DND-41 (cell line): ENCODE measurements around the gene LINC00237.

Experiments
- ATAC-seq: fragments of 200-7000 bp; cut with Tn5 transposase; 3 replicates; pipeline ENCODE4 v1.9.1; 2021; ENCODE audit warnings: low read depth; ENCODE audit not compliant: insufficient read depth
- DNase-seq: peaks from one replicate; pipeline ENCODE4 v3.0.0-alpha.2; 2020
- H2AFZ ChIP-seq: 2 replicates; pipeline ENCODE4 v1.6.0; 2012; ENCODE audit warnings: low read depth, low read length
- H3K27ac ChIP-seq: 2 replicates; pipeline ENCODE4 v1.5.1; 2012; ENCODE audit warnings: low read length, inconsistent platforms
- H3K27me3 ChIP-seq: fragments of 200-600 bp; sonication (generic); 2 replicates; pipeline ENCODE4 v1.6.0; 2012; ENCODE audit warnings: low read length, mild to moderate bottlenecking, inconsistent platforms; ENCODE audit not compliant: insufficient read depth, poor library complexity
- H3K36me3 ChIP-seq: 2 replicates; pipeline ENCODE4 v1.5.1; 2012; ENCODE audit warnings: low read length, inconsistent platforms; ENCODE audit not compliant: insufficient read depth
- H3K4me1 ChIP-seq: 2 replicates; pipeline ENCODE4 v1.5.1; 2012; ENCODE audit warnings: mild to moderate bottlenecking, low read length; ENCODE audit not compliant: insufficient read depth
- H3K4me2 ChIP-seq: 2 replicates; pipeline ENCODE4 v1.6.0; 2012; ENCODE audit warnings: mild to moderate bottlenecking, moderate library complexity, low read length, inconsistent platforms; ENCODE audit not compliant: insufficient read depth
- H3K4me3 ChIP-seq, 2 experiments: fragments of 200-600 bp in 1 of 2; shearing (Covaris generic) in 1 of 2; 2 replicates each; pipeline ENCODE4 v1.5.1; 2012 to 2016; ENCODE audit warnings: inconsistent platforms in 2 of 2, low read length in 2 of 2, mild to moderate bottlenecking in 2 of 2, low read depth in 1 of 2, moderate library complexity in 1 of 2
- H3K79me2 ChIP-seq: 2 replicates; pipeline ENCODE4 v1.6.0; 2012; ENCODE audit warnings: low read length, inconsistent platforms; ENCODE audit not compliant: insufficient read depth
- H3K9ac ChIP-seq: 2 replicates; pipeline ENCODE4 v1.6.0; 2012; ENCODE audit warnings: low read depth, mild to moderate bottlenecking, inconsistent platforms, low read length, moderate library complexity
- H3K9me3 ChIP-seq: 2 replicates; pipeline ENCODE4 v1.5.1; 2012; ENCODE audit warnings: low read length, moderate library complexity, mild to moderate bottlenecking, inconsistent platforms; ENCODE audit not compliant: insufficient read depth, severe bottlenecking
- H4K20me1 ChIP-seq: 2 replicates; pipeline ENCODE4 v1.6.0; 2012; ENCODE audit warnings: low read length; ENCODE audit not compliant: insufficient read depth
- EZH2 ChIP-seq: IDR thresholded peaks from 3 replicates; pipeline ENCODE4 v1.6.1; 2012; ENCODE audit warnings: borderline replicate concordance, low read depth, mild to moderate bottlenecking, moderate library complexity, low read length, inconsistent platforms; ENCODE audit not compliant: severe bottlenecking
- TF ChIP-seq, protein P1 (sequence below): IDR thresholded peaks from 2 replicates; pipeline ENCODE4 v1.5.1; 2012; ENCODE audit warnings: borderline replicate concordance, low read length, moderate library complexity, mild to moderate bottlenecking; ENCODE audit not compliant: poor library complexity, severe bottlenecking; ENCODE audit errors: extremely low read depth

Gene LINC00237

DNA sequence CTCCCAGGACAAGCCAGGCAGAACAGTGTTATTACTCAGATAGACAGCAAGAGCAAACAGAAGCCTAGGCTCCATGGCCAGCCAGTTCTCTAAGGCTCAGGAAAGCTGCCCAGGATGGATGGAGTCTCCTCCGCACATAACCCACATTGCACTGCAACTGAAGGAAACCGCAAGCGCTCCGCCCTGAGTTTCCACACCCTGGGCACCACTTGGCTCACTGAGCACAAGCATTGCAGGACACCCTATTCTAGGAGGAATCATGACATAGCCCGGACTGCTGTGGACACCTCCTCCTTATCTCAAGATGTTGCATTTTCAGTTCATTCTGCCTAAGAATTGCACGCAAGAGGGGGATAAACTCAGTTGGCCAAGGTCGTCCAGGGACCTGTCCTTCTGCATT is 42.9 kb downstream of the LINC00237 start:
- no peak overlapping the region for H3K9ac ChIP-seq
- ATAC-seq (no peak), DNase-seq (no peak)
- H2AFZ ChIP-seq: no peak overlapping the region
- H3K79me2 ChIP-seq: no peaks in the 10 kb centered on the region
- no peaks in the 10 kb centered on the region for H3K4me1 ChIP-seq
- no peak overlapping the region for H3K4me3 ChIP-seq
- TF ChIP-seq, protein P1, sequence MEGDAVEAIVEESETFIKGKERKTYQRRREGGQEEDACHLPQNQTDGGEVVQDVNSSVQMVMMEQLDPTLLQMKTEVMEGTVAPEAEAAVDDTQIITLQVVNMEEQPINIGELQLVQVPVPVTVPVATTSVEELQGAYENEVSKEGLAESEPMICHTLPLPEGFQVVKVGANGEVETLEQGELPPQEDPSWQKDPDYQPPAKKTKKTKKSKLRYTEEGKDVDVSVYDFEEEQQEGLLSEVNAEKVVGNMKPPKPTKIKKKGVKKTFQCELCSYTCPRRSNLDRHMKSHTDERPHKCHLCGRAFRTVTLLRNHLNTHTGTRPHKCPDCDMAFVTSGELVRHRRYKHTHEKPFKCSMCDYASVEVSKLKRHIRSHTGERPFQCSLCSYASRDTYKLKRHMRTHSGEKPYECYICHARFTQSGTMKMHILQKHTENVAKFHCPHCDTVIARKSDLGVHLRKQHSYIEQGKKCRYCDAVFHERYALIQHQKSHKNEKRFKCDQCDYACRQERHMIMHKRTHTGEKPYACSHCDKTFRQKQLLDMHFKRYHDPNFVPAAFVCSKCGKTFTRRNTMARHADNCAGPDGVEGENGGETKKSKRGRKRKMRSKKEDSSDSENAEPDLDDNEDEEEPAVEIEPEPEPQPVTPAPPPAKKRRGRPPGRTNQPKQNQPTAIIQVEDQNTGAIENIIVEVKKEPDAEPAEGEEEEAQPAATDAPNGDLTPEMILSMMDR: no peak
- no peak for TF ChIP-seq EZH2
- no peaks in the 10 kb centered on the region for H4K20me1 ChIP-seq
- H3K36me3 ChIP-seq: no peaks in the 10 kb centered on the region
- H3K27me3 ChIP-seq: peaks cover 4% of the 10 kb centered on the region
- H3K9me3 ChIP-seq: no peaks in the 10 kb centered on the region
- no peak overlapping the region for H3K4me2 ChIP-seq
- H3K27ac ChIP-seq: no peak overlapping the region

DNA sequence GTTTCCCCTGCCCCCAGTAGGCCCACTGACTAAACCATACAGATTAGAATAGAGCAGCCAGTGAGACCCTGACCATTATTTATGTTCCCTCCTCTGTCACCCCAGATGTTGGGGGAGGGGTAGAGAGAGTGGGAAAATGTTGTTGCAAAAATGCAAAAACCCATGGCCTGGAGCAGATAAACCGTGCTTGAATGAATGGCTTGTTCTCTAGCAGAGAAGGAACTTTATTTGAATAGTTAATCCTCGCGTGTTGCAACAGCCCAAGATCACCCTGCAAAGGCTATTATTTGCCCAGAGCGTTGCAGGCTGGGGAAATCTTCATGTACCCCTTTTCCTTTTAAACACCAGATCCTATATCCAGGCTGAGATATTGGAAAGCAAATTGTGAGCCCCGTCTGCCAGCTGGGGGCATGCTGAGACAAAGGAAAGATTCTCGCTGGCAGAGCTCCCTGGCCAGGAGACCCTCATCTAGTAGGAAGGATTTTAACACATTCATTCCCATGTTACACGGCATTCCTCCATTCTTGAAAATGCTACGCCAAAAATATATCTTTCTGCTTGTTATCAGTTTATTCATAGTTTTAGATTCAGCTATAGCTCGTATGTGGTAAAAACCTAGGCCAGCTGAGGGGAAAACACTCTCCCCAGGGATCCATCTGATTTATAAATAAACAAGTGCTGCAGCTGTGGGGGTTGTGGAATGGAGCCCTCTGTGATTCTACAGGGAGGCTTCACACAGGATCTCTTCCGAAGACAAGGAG is 53.0 kb downstream of the LINC00237 start:
- no peak overlapping the region for H3K9ac ChIP-seq
- no peaks in the 10 kb centered on the region for H3K79me2 ChIP-seq
- H3K36me3 ChIP-seq: no peaks in the 10 kb centered on the region
- peaks cover 3% of the 10 kb centered on the region for H3K27me3 ChIP-seq
- DNase-seq: no peak
- H3K4me1 ChIP-seq: no peaks in the 10 kb centered on the region
- ATAC-seq: no peak
- H3K27ac ChIP-seq: no peak overlapping the region
- TF ChIP-seq, protein P1: peak; percentile 15
- TF ChIP-seq EZH2: no peak
- H3K9me3 ChIP-seq: no peaks in the 10 kb centered on the region
- no peak overlapping the region for H2AFZ ChIP-seq
- H4K20me1 ChIP-seq: no peaks in the 10 kb centered on the region
- no peak overlapping the region for H3K4me3 ChIP-seq
- no peak overlapping the region for H3K4me2 ChIP-seq

DNA sequence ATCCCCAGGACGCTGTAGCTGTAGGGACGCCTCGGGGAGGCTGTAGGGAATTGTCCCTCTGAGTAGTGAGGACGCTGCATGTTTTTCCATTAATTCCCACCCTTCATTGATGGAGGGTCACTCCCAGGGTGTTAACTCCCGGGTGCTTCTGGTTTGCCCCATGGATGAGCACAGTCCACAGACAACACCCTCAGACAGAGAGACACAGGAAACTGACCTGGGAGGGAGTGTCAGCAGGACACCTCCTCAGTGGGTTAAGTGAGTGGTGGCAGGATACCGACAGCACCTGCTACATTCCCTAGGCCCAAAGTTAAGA is 53.5 kb downstream of the LINC00237 start:
- Histone ChIP-seq H3K27me3 (peaks cover 3% of the 10 kb centered on the region), H3K36me3 (no peaks in the 10 kb centered on the region), H2AFZ (no peak overlapping the region), H3K79me2 (no peaks in the 10 kb centered on the region), H3K4me1 (no peaks in the 10 kb centered on the region), H3K27ac (no peak overlapping the region), H4K20me1 (no peaks in the 10 kb centered on the region), H3K9me3 (no peaks in the 10 kb centered on the region), H3K9ac (no peak overlapping the region), H3K4me2 (no peak overlapping the region), H3K4me3 (no peak overlapping the region)
- TF ChIP-seq, protein P1: no peak
- TF ChIP-seq EZH2: no peak
- ATAC-seq (no peak), DNase-seq (no peak)

DNA sequence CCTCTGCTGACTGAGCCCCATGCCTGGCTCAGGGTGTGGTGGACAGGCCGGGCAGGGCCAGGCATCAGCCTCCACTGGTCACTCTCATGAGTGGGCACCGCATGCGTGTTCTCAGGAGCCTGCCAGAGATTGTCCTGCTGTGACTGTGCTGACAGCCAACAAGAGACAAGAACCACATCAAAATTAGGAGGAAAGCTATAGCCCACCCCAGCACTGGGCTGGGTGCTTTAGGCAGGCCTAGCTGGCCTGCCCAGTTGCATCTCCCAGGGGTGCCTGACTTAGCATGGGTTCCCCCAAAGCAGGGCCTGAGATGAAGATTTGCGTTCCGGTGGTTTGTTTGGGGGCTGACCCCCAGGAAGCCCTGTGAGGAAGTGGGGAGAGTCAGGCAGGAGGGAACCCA is 53.9 kb downstream of the LINC00237 start:
- Histone ChIP-seq H3K79me2 (no peaks in the 10 kb centered on the region), H3K27me3 (peaks cover 3% of the 10 kb centered on the region), H3K9ac (no peak overlapping the region), H3K4me2 (no peak overlapping the region), H4K20me1 (no peaks in the 10 kb centered on the region), H3K36me3 (no peaks in the 10 kb centered on the region), H2AFZ (no peak overlapping the region), H3K4me3 (no peak overlapping the region), H3K4me1 (no peaks in the 10 kb centered on the region), H3K9me3 (no peaks in the 10 kb centered on the region), H3K27ac (no peak overlapping the region)
- DNase-seq (no peak), ATAC-seq (no peak)
- TF ChIP-seq, protein P1: no peak
- TF ChIP-seq EZH2: no peak
